NCI-H2081 (cell line): Measurements from ENCODE around the gene MICU1.
A peak's percentile ranks its signal among the peaks of the same experiment; 100 is the strongest.
"Not testable (repeated sequence)": the region's sequence is repeated elsewhere in the genome, so short reads cannot be mapped to it uniquely, and the experiment has no call there.

Experiments
- DNase-seq, 2 experiments: peaks; one replicate each; lab custom pipeline; 2025; lab: John Stamatoyannopoulos, UW

Gene MICU1

GRCh38 chr10:72625608-72626443 lies at the start of gene MICU1:
TSS of gene MICU1 (minus strand) at chr10:72626079. CDS start at chr10:72566793, 59,286 bp downstream.
- DNase-seq, result peak; percentile 90 to 92

GRCh38 chr10:72674174-72674573 lies 48.3 kb upstream of the MICU1 start:
- DNase-seq, result not testable (repeated sequence)

GRCh38 chr10:72673280-72673679 lies 47.4 kb upstream of the MICU1 start:
- no peak for DNase-seq

- DNase-seq, result no peak
These were observed 41.5 kb upstream of the MICU1 start for GRCh38 chr10:72667207-72667864.

GRCh38 chr10:72665925-72666324 lies 40.0 kb upstream of the MICU1 start:
- DNase-seq, result no peak

- no peak for DNase-seq
These were observed 38.1 kb upstream of the MICU1 start for GRCh38 chr10:72663971-72664370.

GRCh38 chr10:72661431-72661830 lies 35.6 kb upstream of the MICU1 start:
- no peak for DNase-seq

GRCh38 chr10:72660220-72660619 lies 34.3 kb upstream of the MICU1 start:
- DNase-seq, result no peak

- no peak for DNase-seq
These were observed 33.8 kb upstream of the MICU1 start for GRCh38 chr10:72659694-72660093.

GRCh38 chr10:72658696-72659400 lies 33.0 kb upstream of the MICU1 start:
- DNase-seq, result no peak

GRCh38 chr10:72654720-72655119 lies 28.8 kb upstream of the MICU1 start:
- no peak for DNase-seq

GRCh38 chr10:72653383-72654096 lies 27.7 kb upstream of the MICU1 start:
- no peak for DNase-seq

- no peak for DNase-seq
These were observed 23.4 kb upstream of the MICU1 start for GRCh38 chr10:72649291-72649690.

- DNase-seq, result no peak
These were observed 22.4 kb upstream of the MICU1 start for GRCh38 chr10:72648301-72648700.

GRCh38 chr10:72646971-72647370 lies 21.1 kb upstream of the MICU1 start:
- DNase-seq, result not testable (repeated sequence)

- no peak for DNase-seq
These were observed 19.5 kb upstream of the MICU1 start for GRCh38 chr10:72645263-72645858.

GRCh38 chr10:72642318-72642717 lies 16.4 kb upstream of the MICU1 start:
- no peak for DNase-seq

GRCh38 chr10:72639441-72639873 lies 13.6 kb upstream of the MICU1 start:
- DNase-seq, result no peak

GRCh38 chr10:72638586-72639440 lies 12.9 kb upstream of the MICU1 start:
- peak in 1 of 2 experiments; percentile 47 for DNase-seq

GRCh38 chr10:72637398-72637857 lies 11.5 kb upstream of the MICU1 start:
- no peak for DNase-seq
